C4-2B (cell line): Measurements from ENCODE around the gene ARHGEF26.

Experiments
- CTCF ChIP-seq: fragments of 450-650 bp; conservative IDR thresholded peaks from 2 replicates; pipeline ENCODE4 v1.5.1; 2017; ENCODE audit warnings: mild to moderate bottlenecking
- ZFX ChIP-seq: fragments of 450-650 bp; IDR thresholded peaks from 2 replicates; pipeline ENCODE4 v1.6.1; 2017

DNA sequence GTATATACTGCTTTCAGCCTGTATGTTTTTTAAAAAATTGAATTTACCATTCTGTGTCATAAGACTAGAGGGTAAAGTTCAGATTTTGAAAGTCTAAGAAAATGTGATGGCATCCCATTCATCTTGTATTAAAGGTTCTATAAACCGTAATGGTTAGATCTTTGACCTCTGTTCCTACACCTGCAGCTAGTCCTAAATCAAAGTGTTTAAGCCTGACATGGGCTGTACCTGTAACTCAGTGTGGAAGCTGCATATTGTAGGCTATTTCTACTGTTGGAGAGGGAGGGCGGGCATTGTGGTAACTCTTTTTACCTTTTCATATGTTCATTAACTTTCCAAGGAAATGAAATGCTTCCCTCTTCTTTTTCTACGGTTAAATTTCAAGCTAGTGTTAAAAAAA lies 53.9 kb downstream of the ARHGEF26 start:
- no peak for TF ChIP-seq CTCF
- TF ChIP-seq ZFX: no peak
